ENCODE results near the gene FHIP1A.

FHIP1A gene

DNA sequence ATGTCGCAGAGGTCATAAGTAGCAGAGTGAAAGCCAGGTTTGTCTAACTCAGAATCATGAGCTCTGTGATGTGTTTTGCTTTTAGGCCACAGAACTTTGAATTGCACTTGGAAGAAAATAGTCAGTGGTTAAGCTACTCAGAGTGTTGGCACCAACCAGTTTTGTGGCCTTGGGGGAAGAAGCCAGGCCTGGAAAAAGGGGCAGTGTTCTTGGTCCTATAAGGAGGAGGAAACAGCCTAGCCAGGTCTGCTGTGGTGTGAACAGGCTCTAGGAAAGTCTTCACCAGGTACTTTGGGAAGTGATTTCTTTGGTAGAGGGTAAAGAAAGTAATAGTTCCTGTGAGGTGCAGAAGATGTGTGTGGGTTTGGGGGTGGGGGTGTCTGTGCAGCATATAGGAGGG, 49.2 kb downstream of the FHIP1A start:
- no peak for DNase-seq (ENCODE audit: low spot score)

All from HuH-7.5 (cell line).